Measurements from ENCODE around the gene GP9. TPM values are rescaled to one million over a fixed set of nuclear protein-coding genes. Genes with fewer than 3 reads are reported as not detected.

The GP9 gene
- polyA plus RNA-seq, 1 of the 3 experiments (the other 2 are of a cell fraction), result not detected

GRCh38 chr3:129037093-129037419 is 23.5 kb upstream of the GP9 start (continued):
- no peak for TF ChIP-seq ZBTB33 (IDR thresholded peaks at IDR 0.05; ENCODE audit: borderline replicate concordance, low read depth)
- TF ChIP-seq FOXJ3 (CRISPR knock-in tag; IDR thresholded peaks at IDR 0.05), result no peak
- TF ChIP-seq FOSL2 (IDR thresholded peaks at IDR 0.05; ENCODE audit: borderline replicate concordance, low read depth), result no peak
- no peak for TF ChIP-seq RFX5 (IDR thresholded peaks at IDR 0.05; ENCODE audit: low read length)
- no peak for TF ChIP-seq TAF1 (IDR thresholded peaks at IDR 0.05; ENCODE audit: borderline replicate concordance, low read depth, low read length)
- no peak for TF ChIP-seq NFIC (IDR thresholded peaks at IDR 0.05; ENCODE audit: borderline replicate concordance)
- no peak for TF ChIP-seq IRF3 (IDR thresholded peaks at IDR 0.05; ENCODE audit: low read depth, low read length)

- 60% methylated on average over 8 of the region's 10 CpGs for WGBS (ENCODE audit: low lambda C conversion rate)
- H3K4me2 ChIP-seq, result no peak overlapping the region
- POLR2A ChIA-PET, result no interaction called here
- peaks cover 0 to 15% of the 10 kb centered on the region in 2 experiments; a peak in 1 of 4 replicates for H3K4me1 ChIP-seq (ENCODE audit: control insufficient read depth in 1 of 2, insufficient read depth in 2 of 2, low read depth in 1 of 2, low read length in 1 of 2)
- peak; percentile 23 for DNase-seq
- H3K27ac ChIP-seq (ENCODE audit: low read depth in 2 of 2, low read length in 1 of 2), result no peak overlapping the region
- CTCF ChIA-PET, result interaction anchor here (2.9 to 8.6 kb wide), 3 partner anchors 11 to 68 kb away, joined by 12 to 64 read pairs (median 13); no protein-coding TSS in a partner anchor
- no peaks in the 10 kb centered on the region for H3K36me3 ChIP-seq (replicated peaks in 1 of 2; ENCODE audit: control insufficient read depth in 1 of 2, insufficient read depth in 2 of 2, low read length in 1 of 2)
- peaks cover 5% of the 10 kb centered on the region; the same call in 1 of the 2 replicates for H3K27me3 ChIP-seq (ENCODE audit: insufficient read depth)
- H4K20me1 ChIP-seq (ENCODE audit: insufficient read depth), result no peaks in the 10 kb centered on the region
- H3K4me3 ChIP-seq (ENCODE audit: low read depth in 2 of 2, low read length in 1 of 2), result no peak overlapping the region
- no peaks in the 10 kb centered on the region for H3F3A ChIP-seq (replicated peaks; ENCODE audit: insufficient read depth)
- H3K9me3 ChIP-seq, result no peaks in the 10 kb centered on the region
- TF ChIP-seq SMC3 (IDR thresholded peaks at IDR 0.05; ENCODE audit: low read depth, low read length), result no peak
- TF ChIP-seq RCOR1 (IDR thresholded peaks at IDR 0.05; ENCODE audit: low read length), result no peak
- no peak for TF ChIP-seq CTCF (IDR thresholded peaks at IDR 0.05)
- TF ChIP-seq EZH2phosphoT487 (IDR thresholded peaks at IDR 0.05; ENCODE audit: borderline replicate concordance, low read depth), result no peak
- no peak for TF ChIP-seq EP300 (IDR thresholded peaks at IDR 0.05; ENCODE audit: borderline replicate concordance in 1 of 2, low read depth in 1 of 2, low read length in 1 of 2)
- no peak for TF ChIP-seq TAF1 (IDR thresholded peaks at IDR 0.05; ENCODE audit: borderline replicate concordance, low read depth, low read length)
- TF ChIP-seq TCF12 (IDR thresholded peaks at IDR 0.05), result no peak
- TF ChIP-seq PBX3 (IDR thresholded peaks at IDR 0.05), result no peak
- no peak for TF ChIP-seq NFIC (IDR thresholded peaks at IDR 0.05; ENCODE audit: borderline replicate concordance)
- no peak for TF ChIP-seq MAX (IDR thresholded peaks at IDR 0.05; ENCODE audit: low read depth)
- no peak for TF ChIP-seq RFX5 (IDR thresholded peaks at IDR 0.05; ENCODE audit: low read length)
- TF ChIP-seq POLR2AphosphoS5 (IDR thresholded peaks at IDR 0.05; ENCODE audit: low read depth, low read length), result no peak
- TF ChIP-seq USF2 (IDR thresholded peaks at IDR 0.05; ENCODE audit: borderline replicate concordance, low read depth, low read length), result no peak
- TF ChIP-seq GABPA (IDR thresholded peaks at IDR 0.05; ENCODE audit: low read depth), result no peak
- TF ChIP-seq MXI1 (IDR thresholded peaks at IDR 0.05; ENCODE audit: low read depth, low read length), result no peak
- no peak overlapping the region for H3K9ac ChIP-seq
- H3K9me2 ChIP-seq, result no peaks in the 10 kb centered on the region
- H2AFZ ChIP-seq (ENCODE audit: low read depth), result no peak overlapping the region
- no peaks in the 10 kb centered on the region for H3K79me2 ChIP-seq (ENCODE audit: insufficient read depth)
Observed at GRCh38 chr3:129038121-129038855, 22.3 kb upstream of the GP9 start.
